ENCODE results near the gene MYO15B.

Gene MYO15B

DNA sequence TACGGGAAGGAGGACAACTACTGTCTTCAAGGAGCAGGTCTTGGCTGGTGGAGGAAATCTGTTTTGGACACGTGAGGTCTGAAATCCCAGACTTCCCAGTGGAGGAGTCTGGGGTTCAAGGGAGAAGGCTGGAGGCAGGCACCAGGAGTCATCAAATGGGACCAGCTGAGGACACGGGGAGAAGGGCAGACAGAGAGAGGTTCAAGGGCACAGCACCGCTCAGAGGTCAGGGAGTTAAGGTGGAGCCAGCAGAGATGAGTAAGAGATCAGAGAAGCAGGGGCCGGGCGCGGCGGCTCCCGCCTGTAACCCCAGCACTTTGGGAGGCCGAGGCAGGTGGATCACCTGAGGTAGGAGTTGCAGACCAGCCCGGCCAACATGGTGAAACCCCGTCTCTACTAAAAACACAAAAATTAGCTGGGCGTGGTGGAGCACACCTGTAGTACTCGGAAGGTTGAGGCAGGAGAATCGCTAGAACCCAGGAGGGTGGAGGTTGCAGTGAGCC lies 35.2 kb downstream of the MYO15B start:
- no peak overlapping the region for H3K4me3 ChIP-seq (ENCODE audit: control insufficient read depth, low read depth, low read length)
- TF ChIP-seq, protein P1, sequence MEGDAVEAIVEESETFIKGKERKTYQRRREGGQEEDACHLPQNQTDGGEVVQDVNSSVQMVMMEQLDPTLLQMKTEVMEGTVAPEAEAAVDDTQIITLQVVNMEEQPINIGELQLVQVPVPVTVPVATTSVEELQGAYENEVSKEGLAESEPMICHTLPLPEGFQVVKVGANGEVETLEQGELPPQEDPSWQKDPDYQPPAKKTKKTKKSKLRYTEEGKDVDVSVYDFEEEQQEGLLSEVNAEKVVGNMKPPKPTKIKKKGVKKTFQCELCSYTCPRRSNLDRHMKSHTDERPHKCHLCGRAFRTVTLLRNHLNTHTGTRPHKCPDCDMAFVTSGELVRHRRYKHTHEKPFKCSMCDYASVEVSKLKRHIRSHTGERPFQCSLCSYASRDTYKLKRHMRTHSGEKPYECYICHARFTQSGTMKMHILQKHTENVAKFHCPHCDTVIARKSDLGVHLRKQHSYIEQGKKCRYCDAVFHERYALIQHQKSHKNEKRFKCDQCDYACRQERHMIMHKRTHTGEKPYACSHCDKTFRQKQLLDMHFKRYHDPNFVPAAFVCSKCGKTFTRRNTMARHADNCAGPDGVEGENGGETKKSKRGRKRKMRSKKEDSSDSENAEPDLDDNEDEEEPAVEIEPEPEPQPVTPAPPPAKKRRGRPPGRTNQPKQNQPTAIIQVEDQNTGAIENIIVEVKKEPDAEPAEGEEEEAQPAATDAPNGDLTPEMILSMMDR (conservative IDR thresholded peaks at IDR 0.05; ENCODE audit: control insufficient read depth, insufficient read depth, low read depth, low read length), result no peak
- no peak for DNase-seq (ENCODE audit: low read depth)

DNA sequence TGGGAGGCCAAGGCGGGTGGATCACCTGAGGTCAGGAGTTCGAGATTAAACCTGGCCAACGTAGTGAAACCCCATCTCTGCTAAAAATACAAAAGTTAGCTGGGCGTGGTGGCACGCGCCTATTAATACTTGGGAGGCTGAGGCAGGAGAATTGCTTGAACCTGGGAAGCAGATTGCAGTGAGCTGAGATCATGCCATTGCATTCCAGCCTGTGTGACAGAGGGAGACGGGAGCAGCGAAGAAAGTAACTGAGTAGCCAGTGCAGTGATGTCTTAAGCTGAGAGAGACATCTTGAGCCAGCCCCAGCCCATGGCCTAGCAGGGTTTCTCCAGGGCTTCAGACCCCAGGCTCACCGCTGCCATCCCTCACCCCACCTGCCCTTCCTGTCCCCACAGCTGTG lies 35.8 kb downstream of the MYO15B start:
- no peak overlapping the region for H3K4me3 ChIP-seq (ENCODE audit: control insufficient read depth, low read depth, low read length)
- DNase-seq (ENCODE audit: low read depth), result no peak
- TF ChIP-seq, protein P1 (conservative IDR thresholded peaks at IDR 0.05; ENCODE audit: control insufficient read depth, insufficient read depth, low read depth, low read length), result no peak

DNA sequence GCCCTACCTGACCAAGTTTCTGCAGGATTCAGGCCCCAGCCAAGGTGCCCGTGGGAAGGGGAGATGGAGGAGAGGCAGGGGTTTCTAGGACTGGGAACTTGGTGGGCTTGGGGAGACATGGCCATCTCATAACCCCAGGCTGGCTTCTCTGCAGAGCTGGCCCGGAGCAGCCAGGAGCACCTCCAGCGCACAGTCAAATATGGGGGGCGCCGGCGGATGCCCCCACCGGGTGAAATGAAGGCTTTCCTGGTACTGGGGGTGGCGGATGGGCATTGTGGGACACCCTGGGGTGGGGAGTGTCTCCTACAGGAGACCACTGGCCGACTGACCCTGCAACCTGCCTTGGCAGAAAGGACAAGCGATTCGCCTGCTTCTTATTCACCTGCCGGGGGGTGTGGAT lies 36.4 kb downstream of the MYO15B start:
- no peak overlapping the region for H3K4me3 ChIP-seq (ENCODE audit: control insufficient read depth, low read depth, low read length)
- no peak for DNase-seq (ENCODE audit: low read depth)
- TF ChIP-seq, protein P1 (conservative IDR thresholded peaks at IDR 0.05; ENCODE audit: control insufficient read depth, insufficient read depth, low read depth, low read length), result no peak

DNA sequence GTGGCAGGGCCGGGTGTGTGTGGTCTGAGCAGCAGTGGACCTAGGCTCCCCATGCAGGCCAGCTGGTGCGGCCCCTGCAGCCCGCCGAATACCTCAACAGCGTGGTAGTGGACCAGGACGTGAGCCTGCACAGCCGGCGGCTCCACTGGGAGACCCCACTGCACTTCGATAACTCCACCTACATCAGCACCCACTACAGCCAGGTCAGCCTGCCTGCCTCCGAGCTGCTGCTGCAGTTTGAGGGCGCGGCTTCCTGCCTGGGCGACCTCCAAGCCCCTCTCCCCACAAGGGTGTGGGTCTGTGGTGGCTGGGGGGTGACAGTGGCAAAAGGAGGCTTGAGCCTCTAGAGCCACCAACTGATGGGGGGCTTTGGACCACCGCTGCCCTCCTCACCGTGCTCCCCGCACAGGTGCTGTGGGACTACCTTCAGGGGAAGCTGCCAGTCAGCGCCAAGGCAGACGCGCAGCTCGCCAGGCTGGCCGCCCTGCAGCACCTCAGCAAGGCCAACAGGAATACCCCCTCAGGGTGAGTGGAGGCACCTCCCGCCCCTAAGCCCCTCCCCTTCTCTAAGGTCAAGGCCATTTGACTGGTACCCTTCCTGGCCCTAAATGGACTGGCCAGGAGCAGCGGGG lies 37.2 kb downstream of the MYO15B start:
- H3K4me3 ChIP-seq (ENCODE audit: control insufficient read depth, low read depth, low read length), result no peak overlapping the region
- TF ChIP-seq, protein P1 (conservative IDR thresholded peaks at IDR 0.05; ENCODE audit: control insufficient read depth, insufficient read depth, low read depth, low read length), result no peak
- DNase-seq (ENCODE audit: low read depth), result no peak

DNA sequence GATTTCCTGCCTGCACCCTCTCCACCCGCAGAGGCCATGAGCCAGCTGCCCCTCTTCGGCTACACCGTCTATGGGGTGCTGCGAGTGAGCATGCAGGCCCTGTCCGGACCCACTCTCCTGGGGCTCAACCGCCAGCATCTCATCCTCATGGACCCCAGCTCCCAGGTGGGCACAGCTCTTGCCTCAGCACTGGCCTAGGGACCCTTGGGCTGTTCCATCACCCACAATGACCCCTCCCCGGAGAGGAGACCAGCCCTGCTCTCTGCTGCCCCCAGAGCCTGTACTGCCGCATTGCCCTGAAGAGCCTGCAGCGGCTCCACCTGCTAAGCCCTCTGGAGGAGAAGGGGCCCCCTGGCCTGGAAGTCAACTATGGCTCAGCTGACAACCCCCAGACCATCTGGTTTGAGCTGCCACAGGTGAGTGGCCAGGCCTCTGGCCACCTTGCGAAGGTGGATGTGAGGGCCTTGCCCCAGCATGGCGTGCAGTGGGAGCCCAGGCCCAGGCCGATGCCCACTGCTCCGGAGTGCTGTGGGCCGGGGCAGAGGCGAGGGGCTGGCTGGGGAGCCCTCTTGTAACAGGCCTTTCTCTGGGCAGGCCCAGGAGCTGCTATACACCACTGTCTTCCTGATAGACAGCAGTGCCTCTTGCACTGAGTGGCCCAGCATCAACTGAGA lies 38.4 kb downstream of the MYO15B start:
- TF ChIP-seq, protein P1 (conservative IDR thresholded peaks at IDR 0.05; ENCODE audit: control insufficient read depth, insufficient read depth, low read depth, low read length), result peak; percentile 71
- H3K4me3 ChIP-seq (ENCODE audit: control insufficient read depth, low read depth, low read length), result no peak overlapping the region
- peak; percentile 11 for DNase-seq (ENCODE audit: low read depth)

DNA sequence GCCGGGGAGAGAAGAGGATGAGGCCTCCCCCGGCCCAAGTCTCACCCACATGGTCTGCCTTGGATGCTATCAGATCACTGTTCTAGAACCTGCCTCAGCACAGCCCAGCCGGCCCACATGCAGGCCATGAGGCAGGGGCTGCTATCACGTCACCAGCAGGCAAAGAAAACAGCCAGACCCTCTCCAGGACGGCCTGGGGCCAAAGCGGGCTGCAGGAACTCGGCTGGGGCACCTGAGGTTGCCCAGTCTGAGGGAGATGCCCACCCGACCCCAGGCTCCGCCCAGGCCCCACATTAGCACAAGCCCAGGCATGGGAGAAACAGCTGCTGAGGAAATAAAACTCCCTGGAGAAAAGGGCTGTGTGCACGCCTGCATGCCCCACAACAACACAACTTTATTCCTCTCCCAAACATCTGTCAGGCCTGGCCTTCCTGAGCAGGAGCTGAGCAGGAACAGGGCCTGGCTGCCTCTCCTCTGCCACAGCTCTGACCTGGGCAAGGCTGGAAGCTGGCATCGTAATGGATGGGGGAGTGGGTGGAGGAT lies 39.0 kb downstream of the MYO15B start:
- H3K4me3 ChIP-seq (ENCODE audit: control insufficient read depth, low read depth, low read length), result no peak overlapping the region
- DNase-seq (ENCODE audit: low read depth), result no peak
- TF ChIP-seq, protein P1 (conservative IDR thresholded peaks at IDR 0.05; ENCODE audit: control insufficient read depth, insufficient read depth, low read depth, low read length), result no peak

All from fibroblast of mammary gland (primary cell).